GM12878 (cell line): ENCODE measurements around the gene BSN. TPM values are rescaled to one million over a fixed set of nuclear protein-coding genes. Genes with fewer than 3 reads are reported as not detected.

Experiments
- ATAC-seq: fragments of 200-7000 bp; cut with Tn5 transposase; 3 replicates; pipeline ENCODE4 v1.9.1; 2020; ENCODE audit warnings: mild to moderate bottlenecking, moderate library complexity
- BruUV-seq: library from RNA; stranded (reverse); fragments of 400-500 nt; replicated peaks from 2 replicates; lab custom pipeline; 2021; lab: Mats Ljungman, UMichigan
- CTCF ChIA-PET: fragments of 300-600 bp; sonication (Branson Sonifier 250); formaldehyde crosslinking; extraction: SDS; loops from one replicate; lab custom pipeline; 2021; ENCODE audit warnings: inconsistent platforms; lab: Yijun Ruan, JAX
- POLR2A ChIA-PET: fragments of 350-600 bp; formaldehyde crosslinking; extraction: SDS; loops from one replicate; lab custom pipeline; 2021; ENCODE audit warnings: inconsistent platforms; lab: Charles Lee
- RAD21 ChIA-PET: fragments of 300-600 bp; sonication (Branson Sonifier 250); formaldehyde crosslinking; loops from one replicate; lab custom pipeline; 2023; ENCODE audit warnings: antibody characterized with exemption; ENCODE audit not compliant: unreplicated experiment; lab: Charles Lee
- SMC1A ChIA-PET: fragments of 300-600 bp; sonication (Branson Sonifier 250); formaldehyde crosslinking; loops from one replicate; lab custom pipeline; 2023; ENCODE audit not compliant: unreplicated experiment, uncharacterized antibody; lab: Charles Lee
- DNase-seq: peaks from one replicate; pipeline ENCODE4 v3.0.0-alpha.2; 2011; ENCODE audit warnings: low read depth, low spot score
- FAIRE-seq: peaks from 3 replicates; lab custom pipeline; 2011; peaks lifted over from hg19 to GRCh38; lab: Jason Lieb, UNC
- H2AFZ ChIP-seq: 2 replicates; pipeline ENCODE4 v1.6.0; 2011; ENCODE audit warnings: low read depth, low read length, control low read depth; ENCODE audit not compliant: control insufficient read depth
- H3K27ac ChIP-seq: 2 replicates; pipeline ENCODE4 v1.5.1; 2011; ENCODE audit warnings: control low read depth; ENCODE audit not compliant: control insufficient read depth, insufficient read depth
- H3K27me3 ChIP-seq, 2 experiments: replicated peaks in 1 of 2; 2 replicates each; pipeline versions ENCODE4 v1.6.0 to v1.6.1; 2011; ENCODE audit warnings: low read length in 1 of 2; ENCODE audit not compliant: control insufficient read depth in 2 of 2, insufficient read depth in 2 of 2
- H3K36me3 ChIP-seq, 2 experiments: 2 replicates each; pipeline ENCODE4 v1.5.1; 2011; ENCODE audit warnings: low read length in 1 of 2; ENCODE audit not compliant: control insufficient read depth in 2 of 2, insufficient read depth in 2 of 2
- H3K4me1 ChIP-seq: 2 replicates; pipeline ENCODE4 v1.6.1; 2011; ENCODE audit warnings: mild to moderate bottlenecking, low read length, moderate library complexity, mixed read lengths; ENCODE audit not compliant: control insufficient read depth, insufficient read depth
- H3K4me2 ChIP-seq: 2 replicates; pipeline ENCODE4 v1.6.0; 2011; ENCODE audit warnings: control low read depth; ENCODE audit not compliant: control insufficient read depth, insufficient read depth
- H3K4me3 ChIP-seq: fragments of 200-600 bp; sonication (generic); 2 replicates; pipeline ENCODE4 v1.5.1; 2016
- H3K79me2 ChIP-seq: 2 replicates; pipeline ENCODE4 v1.6.0; 2011; ENCODE audit warnings: low read length; ENCODE audit not compliant: control insufficient read depth, insufficient read depth
- H3K9ac ChIP-seq: 2 replicates; pipeline ENCODE4 v1.8.0; 2011; ENCODE audit warnings: low read length, control low read depth, mixed read lengths; ENCODE audit not compliant: control insufficient read depth, insufficient read depth
- H3K9me3 ChIP-seq: replicated peaks from 3 replicates; pipeline ENCODE4 v1.5.1; 2011; ENCODE audit warnings: mild to moderate bottlenecking, low read length; ENCODE audit not compliant: control insufficient read depth, insufficient read depth
- H4K20me1 ChIP-seq: 2 replicates; pipeline ENCODE4 v1.6.0; 2011; ENCODE audit not compliant: control insufficient read depth, insufficient read depth
- BHLHE40 ChIP-seq, 2 experiments: fragments of 450-650 bp in 1 of 2; IDR thresholded peaks; 2 replicates each; pipeline ENCODE4 v1.6.1; 2011 to 2017; ENCODE audit warnings: low read depth in 2 of 2, borderline replicate concordance in 1 of 2, improper control_type of control experiment in 1 of 2, low read length in 1 of 2, mild to moderate bottlenecking in 1 of 2
- GABPA ChIP-seq: IDR thresholded peaks from 2 replicates; pipeline ENCODE4 v1.6.1; 2014; ENCODE audit warnings: antibody characterized with exemption, low read depth, mild to moderate bottlenecking, inconsistent platforms
- IKZF2 ChIP-seq, 2 experiments: fragments of 450-650 bp; IDR thresholded peaks; 2 replicates each; pipeline ENCODE4 v1.6.1; 2017; ENCODE audit warnings: mild to moderate bottlenecking in 2 of 2, moderate library complexity in 2 of 2
- KDM1A ChIP-seq: fragments of 200-600 bp; sonication (generic); IDR thresholded peaks from 2 replicates; pipeline ENCODE4 v1.6.1; 2016; ENCODE audit warnings: borderline replicate concordance
- MEF2A ChIP-seq: IDR thresholded peaks from 2 replicates; pipeline ENCODE4 v1.6.1; 2011; ENCODE audit warnings: low read depth, mild to moderate bottlenecking, low read length, moderate library complexity; ENCODE audit not compliant: insufficient read depth
- SMARCA5 ChIP-seq: fragments of 450-650 bp; IDR thresholded peaks from 2 replicates; pipeline ENCODE4 v1.6.1; 2017; ENCODE audit warnings: mild to moderate bottlenecking
- SREBF1 ChIP-seq: IDR thresholded peaks from 2 replicates; pipeline ENCODE4 v1.6.1; 2012; ENCODE audit warnings: mild to moderate bottlenecking, low read length
- YBX1 ChIP-seq: fragments of 450-650 bp; IDR thresholded peaks from 2 replicates; pipeline ENCODE4 v1.6.1; 2016; ENCODE audit warnings: antibody characterized with exemption
- in situ Hi-C: fragments of 300-500 bp; cut with MboI; formaldehyde crosslinking; loops from 9 replicates; pipeline ENCODE4 v1.14.3; 2018; ENCODE audit warnings: mixed read lengths
- intact Hi-C: fragments of 100-400 bp; cut with micrococcal nuclease; formaldehyde crosslinking; loops from one replicate; pipeline ENCODE4 v1.14.2; 2022; ENCODE audit not compliant: unreplicated experiment
- polyA plus RNA-seq, 11 experiments: library from polyadenylated mRNA; depleted of rRNA in 4 of 11; unstranded in 6 of 11; stranded (reverse) in 5 of 11; fragments of >200 nt; fragmentation: Nextera tagmentation in 4 of 11; fragmentation: Illumina TruSeq in 1 of 11; extraction: Ambion mirVana in 4 of 11; extraction: Trizol in 1 of 11; gene quantifications; 1 replicate in 1 of 11; 2 replicates in 10 of 11; pipeline versions ENCODE4 v1.2.1 to v1.2.3, GENCODE V29; 2011 to 2016; ENCODE audit warnings: inconsistent platforms in 2 of 11, missing spikeins in 2 of 11, low read depth in 1 of 11
- total RNA-seq, 4 experiments: library from RNA; depleted of rRNA in 3 of 4; stranded (reverse); fragments of >200 nt in 3 of 4; fragmentation: Illumina TruSeq in 1 of 4; extraction: Trizol in 1 of 4; gene quantifications; 2 replicates each; pipeline versions ENCODE4 v1.2.1 to v1.2.3, GENCODE V29; 2013 to 2021
- TF ChIP-seq, protein P1 (sequence below): IDR thresholded peaks from 2 replicates; pipeline ENCODE4 v1.6.1; 2011; ENCODE audit warnings: low read depth, low read length, improper control_type of control experiment, borderline replicate concordance

The BSN gene
- total and polyA plus RNA-seq, 10 of the 15 experiments (the other 5 are each of a cell fraction or from before 2014, with no cell fraction given), result under 0.01 to 0.19 (median 0.05) TPM; not detected in 1

DNA sequence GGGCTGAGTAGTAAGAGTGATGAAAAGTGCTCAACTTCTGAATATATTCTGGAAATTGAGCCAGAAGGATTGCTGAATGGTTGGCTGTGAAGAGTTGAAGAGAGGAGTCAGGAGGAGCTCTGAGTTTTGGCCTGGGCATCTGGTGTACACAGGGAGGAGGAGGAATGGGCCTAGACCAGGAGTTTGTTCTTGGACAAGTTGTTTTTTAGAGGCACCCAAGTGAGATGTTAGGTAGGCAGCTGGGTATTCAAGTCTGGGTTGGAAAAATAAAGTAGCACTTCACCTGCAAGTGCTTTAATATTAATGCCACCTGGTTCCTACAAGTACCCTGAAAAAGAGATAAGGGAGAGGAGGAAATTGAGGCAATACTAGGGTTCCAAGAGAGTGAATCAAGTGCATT lies 14.7 kb downstream of the BSN start:
- ChIA-PET RAD21 (no interaction called here), CTCF (no interaction called here), POLR2A (no interaction called here), SMC1A (no interaction called here)
- Histone ChIP-seq H3K9ac (no peak overlapping the region), H3K4me3 (no peak overlapping the region), H3K36me3 (no peaks in the 10 kb centered on the region), H3K4me1 (no peaks in the 10 kb centered on the region), H3K9me3 (no peaks in the 10 kb centered on the region), H3K27ac (no peak overlapping the region), H3K79me2 (no peaks in the 10 kb centered on the region), H3K27me3 (no peaks in the 10 kb centered on the region), H3K4me2 (no peak overlapping the region), H4K20me1 (no peaks in the 10 kb centered on the region), H2AFZ (no peak overlapping the region)
- intact Hi-C loops, result no loop called here
- TF ChIP-seq GABPA, result no peak
- TF ChIP-seq BHLHE40 (IDR thresholded peaks at IDR 0.05; ENCODE audit: borderline replicate concordance in 1 of 2, low read depth in 2 of 2, low read length in 1 of 2), result no peak
- no peak for TF ChIP-seq IKZF2 (IDR thresholded peaks at IDR 0.05)
- no peak for TF ChIP-seq MEF2A
- no peak for TF ChIP-seq KDM1A
- TF ChIP-seq SMARCA5, result no peak
- TF ChIP-seq, protein P1, sequence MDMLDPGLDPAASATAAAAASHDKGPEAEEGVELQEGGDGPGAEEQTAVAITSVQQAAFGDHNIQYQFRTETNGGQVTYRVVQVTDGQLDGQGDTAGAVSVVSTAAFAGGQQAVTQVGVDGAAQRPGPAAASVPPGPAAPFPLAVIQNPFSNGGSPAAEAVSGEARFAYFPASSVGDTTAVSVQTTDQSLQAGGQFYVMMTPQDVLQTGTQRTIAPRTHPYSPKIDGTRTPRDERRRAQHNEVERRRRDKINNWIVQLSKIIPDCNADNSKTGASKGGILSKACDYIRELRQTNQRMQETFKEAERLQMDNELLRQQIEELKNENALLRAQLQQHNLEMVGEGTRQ, result no peak
- no peak for TF ChIP-seq YBX1
- no peak for TF ChIP-seq SREBF1
- BruUV-seq, result no TSS peak
- FAIRE-seq (no peak), DNase-seq (no peak), ATAC-seq (no peak)
- in situ Hi-C loops, result no loop called here
